Measurements from ENCODE around the gene ABR.

GRCh38 chr17:1077986-1078711, 101.6 kb downstream of the ABR start:
- TF ChIP-seq ZNF768 (CRISPR knock-in tag; IDR thresholded peaks at IDR 0.05): no peak
- TF ChIP-seq ZMAT3 (CRISPR knock-in tag; conservative IDR thresholded peaks at IDR 0.05): no peak
- no peak for TF ChIP-seq CTCF (CRISPR knock-in tag; IDR thresholded peaks at IDR 0.05)
- no peak for TF ChIP-seq ZBTB8A (CRISPR knock-in tag; IDR thresholded peaks at IDR 0.05; ENCODE audit: borderline replicate concordance, low read depth)
- no peak for TF ChIP-seq ZNF232 (CRISPR knock-in tag; IDR thresholded peaks at IDR 0.05; ENCODE audit: borderline replicate concordance)
- no peak for TF ChIP-seq DPF2 (CRISPR knock-in tag; IDR thresholded peaks at IDR 0.05; ENCODE audit: borderline replicate concordance, low read depth)
- no peak for TF ChIP-seq ZSCAN22 (CRISPR knock-in tag; IDR thresholded peaks at IDR 0.05)
- no peak for TF ChIP-seq ATF1 (CRISPR knock-in tag; IDR thresholded peaks at IDR 0.05)
- TF ChIP-seq FOXM1 (CRISPR knock-in tag; IDR thresholded peaks at IDR 0.05): no peak
- no peak for TF ChIP-seq EZH2 (conservative IDR thresholded peaks at IDR 0.05; ENCODE audit: low read depth, low read length)
